ENCODE results near the gene HELZ2.

HELZ2 gene

DNA sequence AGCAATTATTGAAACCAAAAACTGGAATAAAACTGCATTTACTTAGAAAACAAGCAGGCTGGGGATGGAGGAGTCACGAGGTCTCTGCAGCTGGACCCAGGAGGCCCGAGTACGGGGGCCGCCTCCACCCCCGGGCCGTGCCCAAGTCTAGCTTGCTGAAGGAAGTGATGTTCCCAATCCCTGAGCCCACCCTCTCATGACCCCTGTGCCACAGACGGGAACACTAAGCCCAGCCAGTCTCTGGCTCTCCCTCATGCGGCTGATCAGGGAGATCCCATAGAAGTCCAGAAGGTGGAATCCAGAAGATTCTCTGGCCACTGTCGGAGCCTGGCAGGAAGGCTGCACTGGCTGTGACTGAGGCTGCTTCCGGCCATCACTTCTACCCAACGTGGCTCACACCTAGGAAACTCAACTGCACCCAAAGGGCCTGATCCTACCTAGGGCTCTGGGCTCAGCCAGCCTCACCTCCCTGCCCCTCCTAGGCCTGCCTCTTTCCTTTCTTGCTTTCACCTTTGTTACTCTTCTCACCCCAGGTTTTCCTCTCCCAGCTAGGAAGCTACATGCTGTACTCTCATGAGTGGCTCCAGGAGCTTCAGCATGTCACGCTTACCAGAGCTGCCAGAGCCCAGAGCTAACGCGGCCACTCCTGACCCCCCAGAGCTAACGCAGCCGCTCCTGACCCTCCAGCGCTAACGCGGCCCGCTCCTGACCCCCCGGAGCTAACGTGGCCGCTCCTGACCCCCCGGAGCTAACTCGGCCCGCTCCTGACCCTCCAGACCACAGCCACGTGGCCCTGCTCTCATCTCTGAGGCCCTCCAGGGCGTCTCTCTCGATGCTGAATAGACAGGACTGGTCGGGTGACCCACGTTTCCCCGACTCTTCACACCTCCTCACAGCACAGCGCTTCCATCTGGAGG is 24.7 kb upstream of the HELZ2 start:
- DNase-seq = no peak

DNA sequence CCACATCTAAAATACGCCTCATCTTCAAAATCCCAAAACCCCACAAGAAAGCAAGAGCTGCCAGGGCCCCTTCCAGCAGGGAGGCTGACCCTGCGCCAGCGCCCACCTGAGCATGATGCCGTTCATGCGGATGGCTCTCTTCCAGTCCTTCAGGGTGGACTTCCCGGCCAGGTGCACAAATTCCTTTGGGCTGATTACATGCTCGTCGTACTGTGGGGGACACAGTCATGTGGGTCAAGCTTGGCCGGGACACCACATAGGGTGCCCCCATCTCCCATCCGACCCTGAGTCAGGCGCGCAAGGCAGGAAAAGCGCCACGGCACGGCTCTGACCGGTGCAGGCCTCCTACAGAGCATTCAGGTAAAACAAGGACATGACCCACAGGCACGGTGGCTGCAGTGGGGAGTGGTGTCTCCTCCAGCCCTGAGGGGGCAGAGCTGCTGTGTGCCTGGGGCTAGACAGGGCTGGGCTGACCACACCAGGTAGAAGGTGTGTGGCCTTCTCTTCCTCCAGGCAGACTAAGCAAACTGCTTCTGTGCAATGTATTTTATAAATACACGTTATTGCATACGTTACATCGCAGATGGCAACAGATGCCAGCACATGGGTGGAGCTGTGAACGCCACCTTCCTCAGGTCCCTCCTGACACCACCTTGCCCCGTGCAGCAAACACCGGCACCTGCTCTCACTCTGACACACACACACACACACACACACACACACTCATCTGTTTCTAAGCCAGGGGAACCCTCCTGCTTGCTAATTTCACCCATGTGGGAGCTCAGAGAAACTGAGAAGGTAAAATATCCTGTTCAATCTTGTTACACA is 23.8 kb upstream of the HELZ2 start:
- DNase-seq = no peak

DNA sequence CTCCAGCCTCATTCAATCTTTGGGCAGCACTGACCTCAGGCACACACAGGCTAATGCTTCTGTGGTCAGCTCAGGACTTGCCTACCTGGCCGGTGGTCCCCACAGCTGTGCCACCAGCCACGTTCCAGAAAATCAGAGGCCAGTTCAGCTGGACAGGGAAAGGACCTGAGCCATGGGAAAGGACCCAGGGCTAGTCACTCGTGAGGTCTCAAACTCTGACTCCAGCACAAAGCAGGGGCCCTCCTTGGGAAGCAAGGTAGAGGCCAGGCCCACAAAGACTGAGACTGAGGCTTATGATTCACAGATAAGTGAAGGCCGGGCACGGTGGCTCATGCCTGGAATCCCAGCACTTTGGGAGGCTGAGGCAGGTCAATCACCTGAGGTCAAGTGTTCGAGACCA is 22.4 kb upstream of the HELZ2 start:
- DNase-seq = no peak

DNA sequence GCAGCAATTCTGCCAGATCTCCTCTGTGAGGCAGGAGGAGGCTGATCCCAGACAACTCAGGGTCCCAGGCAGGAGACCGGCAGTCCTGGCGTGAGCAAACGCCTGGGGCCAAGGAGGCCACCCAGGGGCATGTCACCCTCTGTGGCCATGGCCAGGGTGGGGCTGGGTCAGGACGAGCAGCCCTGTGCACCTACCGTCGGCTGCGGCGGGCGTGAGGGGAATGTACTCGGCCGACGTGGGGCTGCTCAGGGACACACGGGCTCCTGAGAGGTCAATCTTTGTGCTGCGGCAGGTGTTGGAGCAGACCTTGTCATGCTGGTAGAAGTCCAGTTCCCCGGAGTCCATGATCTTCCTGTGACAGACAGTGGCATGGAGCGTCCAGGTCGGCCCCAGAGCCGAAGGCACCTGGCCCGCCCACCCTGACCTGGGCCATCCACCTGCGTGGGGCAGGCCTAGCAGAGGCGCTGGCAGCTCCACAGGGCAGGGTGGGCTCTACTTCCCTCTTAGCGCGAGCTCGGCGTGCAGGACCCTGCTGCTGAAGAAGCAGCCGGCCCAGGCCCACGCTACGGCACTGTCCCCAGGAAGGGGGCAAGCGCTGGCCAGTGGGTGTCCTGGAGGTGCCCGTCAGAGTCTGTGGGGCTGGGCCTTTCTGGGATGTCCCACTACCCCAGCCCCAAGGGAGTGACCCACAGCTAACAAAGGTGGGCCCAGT is 21.5 kb upstream of the HELZ2 start:
- no peak for DNase-seq

DNA sequence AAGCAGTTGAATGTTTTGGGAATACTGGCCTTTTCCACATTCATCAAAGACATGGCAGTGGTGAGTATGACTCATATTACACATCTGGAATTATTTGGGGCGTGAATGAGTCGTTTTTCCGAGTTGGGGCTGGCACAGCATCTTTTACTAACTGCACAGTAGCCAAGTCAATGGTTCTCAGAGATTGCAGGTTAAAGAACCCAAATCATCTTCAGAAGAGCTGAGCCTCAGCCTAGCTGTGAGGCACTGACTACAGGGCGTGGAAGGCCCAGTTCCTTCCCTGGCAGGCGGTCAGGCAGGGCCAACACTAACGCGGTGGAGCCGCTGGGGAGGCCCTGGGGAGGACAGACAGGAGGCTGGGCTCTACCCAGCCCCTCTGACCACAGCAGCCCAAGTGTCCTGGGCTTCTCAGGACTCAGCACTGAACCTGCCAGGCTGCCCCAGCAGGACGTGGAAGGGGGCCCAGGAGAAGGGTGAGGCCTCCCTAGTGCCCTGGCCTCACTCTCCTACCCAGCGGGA is 20.1 kb upstream of the HELZ2 start:
- DNase-seq = no peak

DNA sequence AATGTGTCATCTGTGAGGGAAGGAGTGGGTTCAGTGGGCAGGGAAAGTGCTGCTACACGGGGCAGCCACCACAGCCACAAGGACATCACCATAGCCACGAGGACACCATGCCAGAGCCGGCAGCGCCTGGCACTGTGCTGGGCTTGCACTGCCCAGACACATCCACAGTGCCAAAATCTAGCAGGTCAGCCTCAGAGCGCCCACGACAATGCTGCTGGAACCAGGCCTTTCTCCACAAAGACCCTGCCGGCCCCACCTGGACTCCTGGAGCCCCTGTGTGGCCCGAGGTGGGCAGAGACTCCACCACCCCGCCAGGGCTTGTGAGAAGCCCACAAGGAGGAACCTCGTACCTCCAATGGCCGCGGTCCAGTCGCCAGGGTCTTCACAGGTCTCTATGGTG is 18.6 kb upstream of the HELZ2 start:
- no peak for DNase-seq

DNA sequence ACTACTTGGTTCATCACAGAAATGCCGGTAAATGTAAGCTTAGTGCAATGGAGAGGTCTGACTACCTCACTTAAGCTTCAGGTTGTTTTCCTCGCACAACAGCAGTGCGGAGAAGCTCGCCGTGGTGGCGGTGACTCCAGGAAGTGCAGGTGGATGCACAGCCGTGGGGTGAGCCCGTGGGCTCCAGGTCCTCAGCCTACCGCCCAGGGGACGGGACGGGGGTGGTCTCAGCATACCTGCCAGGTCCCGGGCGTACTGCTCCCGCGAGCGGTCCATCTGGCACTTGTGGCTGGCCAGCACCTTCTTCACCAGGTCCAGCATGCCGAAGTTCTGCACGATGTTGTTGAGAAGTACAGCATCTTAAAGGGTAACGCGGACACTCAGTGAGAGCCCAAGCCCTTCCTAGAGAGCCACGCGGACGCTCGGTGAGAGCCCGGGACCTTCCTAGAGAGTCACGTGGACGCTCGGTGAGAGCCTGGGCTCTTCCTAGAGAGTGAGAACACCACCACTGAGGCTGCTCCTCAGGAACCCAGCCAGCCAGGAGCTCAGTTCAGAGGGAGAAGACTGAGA is 17.8 kb upstream of the HELZ2 start:
- DNase-seq = no peak

DNA sequence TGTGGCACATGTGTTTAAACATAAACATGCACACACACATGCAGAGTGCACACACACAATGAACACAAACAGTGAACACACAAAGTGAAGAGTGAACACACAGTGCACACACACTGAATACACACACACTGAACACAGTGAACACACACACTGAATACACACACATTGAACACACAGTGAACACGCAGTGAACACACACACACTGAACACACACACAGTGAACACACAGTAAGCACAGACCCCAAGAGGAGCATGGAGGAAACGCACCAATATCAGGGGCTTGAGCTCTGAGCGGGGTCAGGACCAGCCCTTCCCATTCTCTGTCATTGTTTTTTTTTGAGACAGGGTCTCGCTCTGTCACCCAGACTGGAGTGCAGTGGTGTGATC is 17.1 kb upstream of the HELZ2 start:
- no peak for DNase-seq

DNA sequence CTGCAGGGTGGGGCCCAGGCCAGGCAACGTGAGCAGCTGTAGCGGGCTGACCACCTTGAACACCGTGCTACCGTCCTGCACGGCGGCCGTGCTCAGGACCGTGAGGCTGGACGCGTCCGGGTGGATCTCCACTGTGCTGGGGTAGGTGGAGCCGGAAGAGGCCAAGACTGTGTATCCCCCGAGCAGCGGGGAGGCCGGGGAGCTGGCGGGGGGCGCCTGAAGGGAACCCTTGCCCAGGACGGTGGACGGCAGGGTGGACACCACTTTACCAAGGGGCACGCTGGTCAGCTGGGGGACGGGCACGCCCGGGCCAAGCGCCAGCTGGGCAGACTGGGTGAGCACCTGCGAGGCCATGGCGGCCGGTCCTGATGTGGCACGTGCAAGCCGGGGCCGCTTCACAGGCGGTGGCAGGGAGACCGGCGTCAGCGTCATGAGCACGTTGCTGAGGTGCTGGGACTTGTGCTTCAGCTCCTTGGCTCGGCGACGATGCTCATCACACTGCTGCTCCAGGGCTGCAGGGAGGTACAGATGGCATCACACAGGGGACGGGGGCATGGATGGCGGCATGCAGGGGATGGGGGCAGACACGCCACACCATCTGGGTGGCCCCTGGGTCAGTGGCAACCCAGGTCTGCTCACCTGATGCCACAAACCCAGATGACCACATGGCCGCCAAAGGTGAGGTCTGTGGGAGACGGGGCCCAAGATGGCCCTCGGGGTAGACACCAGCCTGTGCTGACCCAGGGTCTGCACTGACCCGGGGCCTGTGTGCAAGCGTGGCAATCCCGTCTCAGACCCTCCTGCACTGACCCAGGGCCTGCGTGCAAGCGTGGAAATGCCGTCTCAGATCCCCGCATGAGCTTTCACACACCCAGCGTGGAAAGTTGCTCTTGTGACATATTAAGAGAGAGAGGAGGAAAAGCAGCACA is 16.4 kb upstream of the HELZ2 start:
- DNase-seq = no peak

DNA sequence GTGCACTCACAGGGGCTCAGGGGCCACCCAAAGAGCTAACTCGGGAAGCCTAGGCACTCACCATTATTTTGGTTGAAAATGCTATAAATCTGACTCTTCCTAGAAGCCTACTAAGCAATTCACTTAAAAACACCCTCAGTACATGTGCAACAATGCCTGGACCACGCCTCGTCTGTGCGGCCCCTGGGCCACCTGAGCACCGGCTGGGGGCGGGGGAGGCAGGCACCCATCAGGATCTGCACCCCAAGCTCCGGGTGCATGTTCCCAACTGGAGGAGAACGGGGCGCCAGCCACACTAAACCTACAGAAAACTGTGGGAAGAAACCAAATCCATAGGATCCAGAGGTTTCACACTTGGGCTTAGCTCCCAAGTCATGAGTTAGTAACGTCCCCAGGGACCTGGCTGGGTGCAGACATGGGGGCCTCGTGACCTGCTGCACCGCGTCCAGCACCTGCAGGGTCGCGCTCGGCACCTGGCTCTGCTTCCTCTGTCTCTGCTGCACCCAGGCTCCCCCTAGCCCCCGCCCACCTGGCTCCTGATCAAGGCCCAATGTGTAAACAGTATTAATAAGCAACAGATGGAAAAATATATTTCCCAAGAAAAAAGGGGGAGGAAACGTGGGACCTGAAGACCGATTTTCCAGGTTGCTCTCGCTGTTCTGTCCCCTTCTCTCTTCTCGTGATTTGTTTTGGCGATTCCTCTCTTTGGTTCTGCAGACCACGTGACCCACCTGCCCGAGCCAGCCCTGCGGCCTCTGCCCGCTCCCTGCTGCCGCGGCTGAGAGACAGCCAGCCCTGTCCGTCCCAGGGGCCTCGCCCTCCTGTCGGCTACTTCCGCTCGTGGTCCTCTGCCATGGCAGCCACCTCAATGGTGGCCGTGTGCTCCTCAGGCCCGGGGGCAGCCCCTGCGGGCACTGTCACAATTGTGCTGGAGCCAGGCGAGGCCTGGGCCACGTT is 15.5 kb upstream of the HELZ2 start:
- DNase-seq = no peak

DNA sequence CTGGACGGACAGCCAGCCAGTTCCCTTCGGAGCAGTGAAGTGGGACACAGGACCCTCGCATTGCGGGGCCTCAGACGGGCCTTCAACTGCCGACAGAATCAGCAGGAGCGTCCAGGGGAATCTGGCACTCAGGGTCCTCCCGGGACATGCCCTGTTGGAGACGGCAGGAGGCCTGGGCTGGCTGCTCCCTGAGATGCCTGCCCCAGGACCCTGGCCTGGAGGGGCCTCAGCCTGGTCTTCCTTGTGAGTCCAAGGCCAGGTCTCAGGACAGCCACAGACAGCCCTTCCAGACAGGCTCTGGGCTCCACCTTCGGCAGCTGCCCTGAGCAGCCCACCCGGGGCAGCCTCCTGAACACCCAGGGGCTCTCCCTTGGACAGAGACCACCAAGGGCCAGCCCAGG is 14.6 kb upstream of the HELZ2 start:
- no peak for DNase-seq

DNA sequence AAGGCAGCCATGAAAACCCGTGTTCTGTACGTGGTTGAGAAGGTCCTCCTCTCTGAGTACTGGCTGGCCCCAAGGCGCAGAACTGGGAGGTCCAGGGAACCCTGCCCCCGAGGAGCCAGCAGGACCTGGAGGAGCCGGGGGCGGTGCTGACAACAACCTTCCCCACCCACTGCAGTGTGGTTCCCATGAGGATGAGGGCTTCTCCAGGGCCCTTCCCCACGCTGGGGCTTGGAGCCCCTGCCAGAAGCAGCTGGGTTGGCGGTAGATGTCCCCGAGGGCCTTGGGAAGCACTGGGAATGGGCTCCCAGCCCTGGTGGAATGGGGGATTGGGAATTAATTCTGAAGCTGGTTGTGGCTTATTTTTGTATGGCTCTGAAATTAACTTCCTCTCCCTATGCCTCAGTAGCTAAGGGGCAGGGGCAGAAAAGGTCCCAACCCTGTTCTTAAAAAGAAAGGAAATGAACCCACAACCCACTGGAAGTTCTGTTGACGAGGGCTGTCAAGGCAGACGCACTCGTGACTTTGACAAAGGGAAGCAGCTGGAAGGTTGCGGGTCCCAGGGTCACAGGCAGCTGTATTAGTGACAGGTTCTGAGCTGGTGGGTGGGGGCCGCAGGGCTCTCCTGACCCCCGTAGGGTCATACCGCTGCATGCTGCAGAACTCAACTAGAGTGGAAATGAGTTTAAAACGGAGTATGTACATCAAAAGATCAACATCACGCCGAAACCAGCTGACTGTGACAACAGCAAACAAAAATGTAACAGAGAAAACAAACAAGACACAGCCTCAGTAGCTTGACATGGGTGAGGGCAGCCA is 13.9 kb upstream of the HELZ2 start:
- DNase-seq = no peak

DNA sequence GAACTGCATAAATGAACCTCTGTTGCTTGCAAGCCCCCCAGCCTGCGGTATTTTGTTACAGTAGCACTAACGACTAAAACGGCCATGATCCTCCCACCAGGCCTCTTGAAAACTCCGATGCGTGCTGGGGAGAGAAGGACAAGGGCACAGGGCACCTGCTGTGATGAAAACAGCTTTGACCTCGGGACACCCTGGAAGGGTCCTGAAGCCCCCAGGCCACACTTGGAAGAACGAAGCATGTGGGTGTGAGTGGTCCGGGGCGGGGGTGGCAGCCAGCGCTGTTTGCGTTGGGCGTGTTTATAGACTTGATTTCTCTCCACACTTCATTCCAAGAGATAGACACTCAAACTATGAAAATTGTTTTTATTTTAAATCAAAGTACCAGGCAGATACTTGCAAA is 13.2 kb upstream of the HELZ2 start:
- no peak for DNase-seq

DNA sequence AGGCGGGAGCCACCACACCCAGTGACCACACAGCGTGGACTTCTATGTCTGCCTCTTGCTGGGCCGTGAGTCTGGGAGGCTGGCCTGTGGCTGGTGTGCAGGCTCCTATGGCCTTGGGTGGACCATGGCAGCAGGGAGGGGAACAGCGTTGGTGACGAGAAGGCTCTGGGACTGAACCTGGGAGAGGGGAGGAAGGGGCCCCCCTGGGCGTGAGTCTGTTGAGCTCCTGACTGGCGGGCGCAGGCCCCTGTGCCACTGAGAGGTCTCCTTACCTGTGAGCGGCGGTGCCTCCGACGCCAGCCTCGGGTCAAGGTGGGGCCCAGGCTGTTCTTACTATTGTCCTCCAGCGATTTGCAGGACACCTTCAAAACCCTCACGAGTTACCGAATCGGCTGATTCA is 12.8 kb upstream of the HELZ2 start:
- DNase-seq = no peak

DNA sequence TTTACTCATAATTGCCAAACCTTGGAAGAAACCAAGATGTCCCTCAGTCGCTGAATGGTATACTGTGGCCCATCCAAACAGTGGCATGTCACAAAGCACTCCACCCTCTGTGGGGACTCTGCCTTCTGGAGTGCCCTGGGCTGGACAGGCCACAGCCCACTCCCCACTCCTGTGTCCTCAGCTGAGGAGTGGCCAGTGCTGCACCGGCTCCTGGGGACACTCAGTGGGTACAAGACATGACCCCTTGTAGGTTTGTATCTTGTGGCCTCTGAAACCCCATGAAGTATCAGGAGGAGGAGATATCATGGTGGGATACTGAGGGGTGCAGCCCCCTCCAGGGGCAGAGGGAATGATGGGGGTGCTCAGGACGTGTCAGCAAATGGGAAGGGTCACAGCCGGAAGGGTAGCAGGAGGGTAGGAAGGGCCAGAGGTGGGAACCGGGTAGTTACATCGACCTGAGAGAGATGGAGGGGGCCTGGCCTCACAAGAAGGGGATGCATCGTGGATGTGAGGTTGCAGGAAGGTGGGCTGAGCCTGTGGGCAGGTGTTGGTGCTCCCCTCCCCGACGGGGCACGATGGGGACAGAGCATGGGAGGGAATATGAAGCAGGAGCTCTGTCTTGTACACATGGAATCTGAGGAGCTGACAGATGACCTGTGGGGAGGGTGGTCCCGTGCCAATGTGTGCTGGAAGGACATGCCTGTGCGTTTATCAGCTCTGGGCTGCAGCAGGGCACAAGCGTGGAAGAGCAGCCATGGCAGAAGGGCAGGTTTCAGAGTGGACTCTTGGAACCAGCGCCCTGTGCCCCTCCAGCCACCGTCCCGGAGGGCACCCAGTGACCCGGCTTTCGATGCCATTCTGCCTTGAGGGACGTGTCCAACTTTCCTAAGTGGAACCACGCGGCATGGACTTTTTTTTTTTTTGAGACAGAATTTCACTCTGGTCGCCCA is 11.9 kb upstream of the HELZ2 start:
- DNase-seq = no peak

DNA sequence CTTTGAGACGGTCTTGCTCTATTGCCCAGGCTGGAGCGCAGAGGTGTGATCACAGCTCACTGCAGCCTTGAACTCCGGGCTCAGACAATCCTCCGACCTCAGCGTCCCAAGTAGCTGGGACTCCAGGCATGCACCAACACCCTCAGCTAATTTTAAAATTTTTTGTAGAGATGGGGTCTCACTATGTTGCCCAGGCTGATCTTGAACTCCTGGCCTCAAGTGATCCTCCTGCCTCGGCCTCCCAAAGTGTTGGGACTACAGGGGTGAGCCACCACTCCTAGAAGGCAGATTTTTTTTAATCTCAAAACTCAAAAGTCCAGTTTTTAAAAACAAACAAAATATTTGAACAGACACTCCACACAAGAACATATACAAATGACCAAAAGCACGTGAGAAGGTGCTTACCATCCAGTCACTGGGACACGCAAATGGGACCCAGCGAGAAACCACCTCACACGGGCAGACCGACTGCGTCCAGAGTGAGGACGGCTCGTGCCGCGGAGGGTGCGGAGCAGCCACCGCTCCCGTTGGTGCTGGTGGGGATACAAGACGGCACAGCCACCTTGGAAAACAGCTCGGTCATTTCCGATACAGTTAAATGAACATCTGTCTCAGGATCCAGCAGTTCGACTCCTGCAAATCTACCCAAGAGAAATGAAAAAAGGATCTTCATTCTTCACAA is 8.5 kb upstream of the HELZ2 start:
- DNase-seq = no peak

DNA sequence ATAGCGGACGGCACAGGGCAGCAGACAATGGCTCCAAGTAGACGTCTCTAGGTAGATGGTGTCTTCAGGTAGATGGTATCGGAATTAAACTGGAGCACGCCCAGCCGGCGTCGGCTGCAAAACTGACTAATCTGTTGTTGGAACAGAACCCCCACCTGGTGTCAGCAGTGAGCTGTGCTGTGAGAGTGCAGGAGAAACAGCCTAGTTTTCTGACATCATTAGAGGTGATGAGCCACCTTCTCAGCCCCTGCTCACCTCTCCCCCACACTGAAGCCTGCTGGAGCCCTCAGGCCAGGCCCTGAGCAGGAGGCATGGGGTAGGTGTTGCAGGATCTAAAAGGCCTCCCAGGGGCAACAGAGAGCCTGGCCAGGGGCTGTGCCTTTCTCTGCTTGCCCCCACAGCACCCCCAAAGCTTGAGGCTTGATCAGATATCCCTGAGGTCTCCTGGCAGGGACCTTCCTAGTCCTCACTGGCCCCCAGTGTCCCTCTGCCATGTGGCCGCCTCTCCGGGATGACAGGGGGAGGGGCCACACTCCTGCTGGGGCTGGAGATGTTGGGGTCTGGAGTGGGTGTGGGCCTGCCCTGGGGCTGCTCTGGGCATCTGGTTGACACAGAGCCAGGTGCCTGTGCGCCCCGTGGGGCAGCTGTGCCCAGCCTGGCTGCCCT is 6.9 kb upstream of the HELZ2 start:
- peak in 4 of 5 experiments; percentile 48 to 74 (median 59) for DNase-seq

All from T-helper 2 cell (primary cell).